ENCODE results near the gene MAEA. TPM values are rescaled to one million over a fixed set of nuclear protein-coding genes. Genes with fewer than 3 reads are reported as not detected.
A peak's percentile ranks its signal among the peaks of the same experiment; 100 is the strongest.
"Not testable (repeated sequence)": the region's sequence is repeated elsewhere in the genome, so short reads cannot be mapped to it uniquely, and the experiment has no call there.

The MAEA gene
- total RNA-seq, 1 donor from 2014 or later, result 46.8 TPM

- DNase-seq (ENCODE audit: low spot score), result peak; percentile 35
Measured at GRCh38 chr4:1277667-1278665, 11.7 kb upstream of the MAEA start.

- DNase-seq (ENCODE audit: low spot score), result peak; percentile 75
Measured at GRCh38 chr4:1279253-1279652, 10.4 kb upstream of the MAEA start.

GRCh38 chr4:1283711-1284110 lies 6.0 kb upstream of the MAEA start:
- DNase-seq (ENCODE audit: low spot score), result peak; percentile 45

DNA sequence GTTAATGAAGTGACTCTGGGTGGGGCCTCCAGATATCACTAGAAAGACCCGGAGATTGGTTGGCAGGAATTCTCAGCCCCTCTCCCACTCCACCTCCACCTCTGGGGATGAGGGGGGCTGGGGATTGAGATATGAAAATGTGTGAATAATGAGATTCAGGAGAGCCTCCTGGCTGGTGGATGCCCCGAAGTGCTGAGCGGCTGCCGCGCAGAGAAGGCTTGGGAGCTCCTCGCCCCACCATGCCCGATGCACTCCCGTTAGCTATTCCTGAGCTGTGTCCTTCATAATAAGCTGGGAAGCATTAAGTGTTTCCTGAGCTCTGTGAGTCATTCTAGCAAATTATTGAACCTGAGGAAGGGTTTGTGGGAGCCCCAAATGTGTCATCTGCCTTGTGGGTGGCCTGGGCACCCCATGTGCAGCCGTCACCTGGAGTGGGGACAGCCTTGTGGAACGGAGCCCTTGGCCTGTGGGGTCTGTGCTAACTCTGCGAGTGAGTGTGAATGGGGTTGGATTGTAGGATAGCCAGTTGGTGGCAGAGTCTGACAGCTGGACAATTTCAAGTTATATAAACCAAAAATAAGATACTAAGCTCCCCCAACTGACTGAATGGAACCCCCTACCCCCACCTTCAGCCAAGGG lies 4.4 kb upstream of the MAEA start:
- peak; percentile 64 for DNase-seq (ENCODE audit: low spot score)

GRCh38 chr4:1285790-1286553 lies 3.7 kb upstream of the MAEA start:
- peak; percentile 81 for DNase-seq (ENCODE audit: low spot score)

DNA sequence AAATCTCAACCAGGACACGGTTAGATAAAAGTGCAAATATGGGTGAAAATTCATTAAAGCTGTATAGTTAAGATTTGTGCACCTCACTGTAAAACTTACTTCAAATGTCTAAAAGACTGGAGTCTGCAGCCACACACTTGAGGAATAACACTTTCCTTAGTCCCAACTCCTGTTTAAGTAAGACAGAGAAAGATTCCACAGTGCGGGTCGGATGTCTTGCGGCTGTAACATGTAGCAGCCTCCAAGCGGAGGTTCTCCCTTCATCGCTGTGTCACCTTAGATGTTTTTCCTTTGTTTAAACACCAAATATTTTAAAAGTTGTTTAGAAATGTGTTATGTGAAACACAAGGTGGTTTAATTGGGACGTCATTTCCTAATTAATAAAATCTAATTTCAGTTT lies 905 bp upstream of the MAEA start:
- no peak for DNase-seq (ENCODE audit: low spot score)

- DNase-seq (ENCODE audit: low spot score), result no peak
Measured at GRCh38 chr4:1290165-1290977, 680 bp downstream of the MAEA start.

- DNase-seq (ENCODE audit: low spot score), result no peak
Measured at GRCh38 chr4:1291091-1291490, 1.4 kb downstream of the MAEA start.

GRCh38 chr4:1291996-1292702 lies 2.5 kb downstream of the MAEA start:
- DNase-seq (ENCODE audit: low spot score), result no peak

GRCh38 chr4:1292703-1293011 lies 3.0 kb downstream of the MAEA start:
- DNase-seq (ENCODE audit: low spot score), result not testable (repeated sequence)

- DNase-seq (ENCODE audit: low spot score), result no peak
Measured at GRCh38 chr4:1293531-1293941, 3.8 kb downstream of the MAEA start.

DNA sequence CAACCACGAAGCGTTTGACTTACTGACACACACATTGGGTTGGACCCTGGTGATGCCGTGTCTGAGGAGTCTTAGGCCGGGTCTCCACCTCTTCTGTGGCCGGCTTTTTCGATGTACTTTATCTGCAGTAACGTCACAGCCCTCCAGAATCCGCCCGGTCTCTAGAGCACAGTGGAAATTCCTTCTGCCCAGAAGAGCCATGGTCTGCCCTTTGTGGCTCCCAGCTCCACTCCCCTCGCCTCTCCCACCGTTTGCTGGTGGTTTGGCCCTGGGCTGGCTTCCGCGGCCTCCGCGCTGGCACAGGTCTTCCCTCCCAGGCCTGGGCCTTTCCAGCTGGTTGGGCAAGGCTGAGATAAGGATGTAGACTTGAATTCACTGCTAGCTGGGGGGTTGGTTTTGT lies 4.3 kb downstream of the MAEA start:
- DNase-seq (ENCODE audit: low spot score), result no peak

GRCh38 chr4:1294424-1294823 lies 4.7 kb downstream of the MAEA start:
- DNase-seq (ENCODE audit: low spot score), result no peak

DNA sequence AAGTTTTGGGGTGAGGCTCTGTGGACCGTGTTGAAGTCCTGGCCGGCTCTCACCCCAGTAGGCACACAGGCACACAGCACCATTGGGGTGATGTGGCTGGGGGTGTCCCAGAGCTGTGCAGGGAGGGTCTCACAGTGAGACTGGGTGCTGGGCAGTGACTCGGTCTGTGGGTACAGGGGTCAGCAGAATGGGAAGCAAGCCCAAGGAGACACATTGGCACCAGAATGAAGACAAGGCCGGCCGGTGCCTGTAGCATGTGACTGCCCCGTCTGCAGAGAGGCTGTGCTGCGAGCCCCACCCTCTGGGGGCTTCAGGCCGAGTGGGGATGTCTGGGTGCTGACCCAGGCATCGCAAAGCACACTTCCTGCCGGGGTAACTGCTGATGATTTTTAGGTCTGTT lies 5.2 kb downstream of the MAEA start:
- DNase-seq (ENCODE audit: low spot score), result no peak

GRCh38 chr4:1295405-1296055 lies 5.8 kb downstream of the MAEA start:
- DNase-seq (ENCODE audit: low spot score), result no peak

DNA sequence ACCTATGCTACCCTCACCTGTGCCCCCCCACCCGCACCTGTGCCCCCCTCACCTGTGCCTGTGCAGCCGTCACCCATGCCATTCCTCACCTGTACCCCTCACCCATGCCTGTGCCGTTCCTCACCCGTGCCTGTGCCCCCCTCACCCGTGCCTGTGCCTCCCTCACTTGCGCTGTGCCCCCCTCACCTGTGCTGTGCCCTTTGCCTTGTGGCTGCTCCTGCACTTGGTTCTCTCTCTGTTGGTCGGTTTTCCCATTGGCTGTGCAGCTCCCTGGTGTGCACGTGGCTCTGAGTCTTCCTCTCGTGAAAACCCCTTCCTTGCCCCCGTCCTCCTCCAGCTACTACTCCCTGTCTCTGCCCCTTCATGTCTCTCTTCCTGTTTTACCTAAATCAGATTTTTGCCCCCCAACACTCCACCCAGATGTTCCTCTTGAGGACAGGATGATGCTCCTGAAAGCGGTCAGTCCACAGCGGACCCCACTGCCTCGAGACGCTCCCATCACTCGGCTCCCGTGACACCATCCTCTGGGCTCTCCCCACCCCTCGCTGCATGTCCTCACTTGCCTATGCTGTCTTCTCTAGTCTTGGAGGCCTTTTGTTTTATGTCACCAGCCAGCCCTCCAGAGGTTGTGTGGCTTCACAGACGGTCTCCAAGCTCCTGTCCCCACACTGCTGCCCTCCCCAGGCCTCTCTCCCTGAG lies 6.8 kb downstream of the MAEA start:
- no peak for DNase-seq (ENCODE audit: low spot score)

DNA sequence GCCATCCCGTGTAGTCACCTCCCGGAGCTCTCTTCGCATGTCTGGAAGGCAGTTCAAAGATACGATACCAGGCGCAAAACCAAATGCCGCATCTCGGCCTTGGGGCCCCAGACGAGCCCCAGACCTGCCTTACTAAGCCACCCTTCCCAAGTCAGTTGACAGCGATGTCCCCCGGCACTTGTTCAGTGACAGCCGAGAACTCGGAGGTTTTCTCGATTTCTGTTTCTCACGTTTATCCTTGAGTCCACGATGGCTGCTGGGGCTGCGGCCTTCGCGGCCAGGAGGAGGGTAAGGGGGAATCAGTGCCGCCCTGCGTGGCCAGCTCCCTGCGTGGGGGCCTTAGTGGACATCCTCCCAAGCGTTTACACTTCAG lies 7.3 kb downstream of the MAEA start:
- DNase-seq (ENCODE audit: low spot score), result no peak

- no peak for DNase-seq (ENCODE audit: low spot score)
Measured at GRCh38 chr4:1297456-1298325, 8.0 kb downstream of the MAEA start.
